Esophagus muscularis mucosa (tissue), 3 donors: Measurements from ENCODE around the gene NFATC1.

Experiments used
- POLR2A ChIP-seq: fragments of 450-650 bp; IDR thresholded peaks from one replicate; pipeline ENCODE4 v1.6.1; 2017; ENCODE audit warnings: antibody characterized with exemption, moderate library complexity, mild to moderate bottlenecking, low read depth
- POLR2AphosphoS5 ChIP-seq, 2 donors: sonication (generic); formaldehyde crosslinking; IDR thresholded peaks; one replicate each; pipeline ENCODE4 v1.6.1; 2017; ENCODE audit warnings: antibody characterized with exemption in 2 of 2
- TF ChIP-seq, protein P1 (sequence below), 3 experiments: fragments of 200-600 bp in 2 of 3; fragments of 450-650 bp in 1 of 3; sonication (generic) in 2 of 3; IDR thresholded peaks; one replicate each; pipeline ENCODE4 v1.5.1; 2017 to 2019; ENCODE audit warnings: antibody characterized with exemption in 3 of 3, mild to moderate bottlenecking in 2 of 3, moderate library complexity in 1 of 3

DNA sequence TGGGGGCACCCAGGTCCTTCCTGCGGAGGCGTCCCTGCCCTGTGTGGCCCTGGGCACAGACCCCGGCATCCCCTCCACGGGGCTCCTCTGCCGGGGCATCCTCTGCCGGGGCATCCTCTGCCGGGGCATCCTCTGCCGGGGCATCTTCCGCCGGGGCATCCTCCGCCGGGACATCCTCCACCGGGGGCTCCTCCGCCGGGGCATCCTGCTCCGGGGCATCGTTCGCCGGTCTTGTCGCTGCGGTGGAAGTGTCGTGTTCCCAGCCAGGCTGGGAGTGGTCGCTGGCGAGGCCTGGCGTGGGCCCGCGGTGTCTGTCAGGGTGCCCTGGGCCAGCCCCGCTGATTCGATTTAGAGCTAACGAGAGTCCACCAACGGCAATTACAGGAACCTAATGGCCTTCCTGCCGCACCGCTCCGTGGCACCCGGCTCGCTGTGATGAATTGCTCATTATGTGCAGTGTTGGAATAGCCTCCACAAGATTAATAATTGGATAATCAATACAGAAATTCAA is 115.1 kb downstream of the NFATC1 start:
- TF ChIP-seq, protein P1, sequence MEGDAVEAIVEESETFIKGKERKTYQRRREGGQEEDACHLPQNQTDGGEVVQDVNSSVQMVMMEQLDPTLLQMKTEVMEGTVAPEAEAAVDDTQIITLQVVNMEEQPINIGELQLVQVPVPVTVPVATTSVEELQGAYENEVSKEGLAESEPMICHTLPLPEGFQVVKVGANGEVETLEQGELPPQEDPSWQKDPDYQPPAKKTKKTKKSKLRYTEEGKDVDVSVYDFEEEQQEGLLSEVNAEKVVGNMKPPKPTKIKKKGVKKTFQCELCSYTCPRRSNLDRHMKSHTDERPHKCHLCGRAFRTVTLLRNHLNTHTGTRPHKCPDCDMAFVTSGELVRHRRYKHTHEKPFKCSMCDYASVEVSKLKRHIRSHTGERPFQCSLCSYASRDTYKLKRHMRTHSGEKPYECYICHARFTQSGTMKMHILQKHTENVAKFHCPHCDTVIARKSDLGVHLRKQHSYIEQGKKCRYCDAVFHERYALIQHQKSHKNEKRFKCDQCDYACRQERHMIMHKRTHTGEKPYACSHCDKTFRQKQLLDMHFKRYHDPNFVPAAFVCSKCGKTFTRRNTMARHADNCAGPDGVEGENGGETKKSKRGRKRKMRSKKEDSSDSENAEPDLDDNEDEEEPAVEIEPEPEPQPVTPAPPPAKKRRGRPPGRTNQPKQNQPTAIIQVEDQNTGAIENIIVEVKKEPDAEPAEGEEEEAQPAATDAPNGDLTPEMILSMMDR (IDR thresholded peaks at IDR 0.05) = no peak
- TF ChIP-seq POLR2A (no peak), POLR2AphosphoS5 (IDR thresholded peaks at IDR 0.05) (no peak)
